Lower leg skin (tissue), 4 donors: ENCODE measurements around the gene CHST4. TPM values are rescaled to one million over a fixed set of nuclear protein-coding genes. Genes with fewer than 3 reads are reported as not detected.

Experiments used
- DNase-seq, 2 donors: peaks; one replicate each; pipeline ENCODE4 v3.0.0-alpha.2; 2019; ENCODE audit warnings: low spot score in 2 of 2
- H3K4me3 ChIP-seq: fragments of 200-600 bp; sonication (generic); 2 replicates; pipeline ENCODE4 v1.5.1; 2017; ENCODE audit warnings: mild to moderate bottlenecking, low read depth; ENCODE audit not compliant: poor library complexity, severe bottlenecking
- CTCF ChIP-seq, 3 donors: fragments of 450-650 bp; IDR thresholded peaks; one replicate each; pipeline ENCODE4 v1.5.1; 2016; ENCODE audit warnings: antibody characterized with exemption in 3 of 3, mild to moderate bottlenecking in 3 of 3, moderate library complexity in 2 of 3
- POLR2A ChIP-seq, 2 donors: fragments of 450-650 bp; IDR thresholded peaks; one replicate each; pipeline ENCODE4 v1.6.1; 2016 to 2017; ENCODE audit warnings: antibody characterized with exemption in 2 of 2, mild to moderate bottlenecking in 1 of 2, moderate library complexity in 1 of 2
- whole genome bisulfite sequencing, 2 donors: methylation state at CpG; one replicate each; pipeline ENCODE4 v1.1.5; 2018; 5-methylcytosine and 5-hydroxymethylcytosine counted together
- intact Hi-C: fragments of 100-400 bp; cut with DNase I; formaldehyde crosslinking; loops from one replicate; pipeline ENCODE4 v1.15.0; 2023; ENCODE audit warnings: low total_unique reads
- total RNA-seq, 4 donors: library from RNA; depleted of rRNA; stranded (reverse); fragments of >200 nt; gene quantifications; one replicate each; pipeline ENCODE4 v1.1.0, GENCODE V29; 2016

Gene CHST4
- total RNA-seq: not detected

- H3K4me3 ChIP-seq: no peak within 1 kb of the TSS
- intact Hi-C loops: no loop called here
- whole genome bisulfite sequencing, 2 donors: 5 to 8% methylated on average over 9 of the region's 9 CpGs
- DNase-seq: no peak
- no peak for TF ChIP-seq CTCF (IDR thresholded peaks at IDR 0.05)
- no peak for TF ChIP-seq POLR2A (IDR thresholded peaks at IDR 0.05)
These were observed at the start of gene CHST4 for GRCh38 chr16:71526111-71526631. Gene CHST4 (plus strand): TSS chr16:71526426. CDS start chr16:71536678, 10,252 bp downstream.

GRCh38 chr16:71476457-71477124, 49.6 kb upstream of the CHST4 start:
- no peak overlapping the region for H3K4me3 ChIP-seq
- WGBS, 2 donors: 96 to 98% methylated on average over 4 of the region's 4 CpGs
- TF ChIP-seq POLR2A (IDR thresholded peaks at IDR 0.05) (no peak), CTCF (IDR thresholded peaks at IDR 0.05) (no peak)
- intact Hi-C loops: no loop called here
- DNase-seq: no peak

- WGBS, 2 donors: 49 to 66% methylated on average over 3 of the region's 3 CpGs
- intact Hi-C loops: no loop called here
These were observed 46.8 kb upstream of the CHST4 start for GRCh38 chr16:71479420-71479819.

GRCh38 chr16:71480956-71481355, 45.3 kb upstream of the CHST4 start:
- WGBS, 2 donors: 92 to 93% methylated on average over 2 of the region's 2 CpGs
- intact Hi-C loops: no loop called here
- TF ChIP-seq POLR2A (IDR thresholded peaks at IDR 0.05) (no peak), CTCF (IDR thresholded peaks at IDR 0.05) (no peak)
- H3K4me3 ChIP-seq: no peak overlapping the region
- DNase-seq: no peak

More at GRCh38 chr16:71479420-71479819, 46.8 kb upstream of the CHST4 start:
- DNase-seq: no peak
- H3K4me3 ChIP-seq: no peak overlapping the region
- TF ChIP-seq CTCF (IDR thresholded peaks at IDR 0.05) (no peak), POLR2A (IDR thresholded peaks at IDR 0.05) (no peak)

- WGBS, 2 donors: 85 to 92% methylated on average over 5 of the region's 5 CpGs
- intact Hi-C loops: no loop called here
These were observed 43.7 kb upstream of the CHST4 start for GRCh38 chr16:71482569-71482968.

More at GRCh38 chr16:71482569-71482968, 43.7 kb upstream of the CHST4 start:
- H3K4me3 ChIP-seq: no peak overlapping the region
- DNase-seq: no peak
- TF ChIP-seq CTCF (IDR thresholded peaks at IDR 0.05) (no peak), POLR2A (IDR thresholded peaks at IDR 0.05) (no peak)
